MCF 10A (cell line): ENCODE results near the gene FBXL15. TPM values are rescaled to one million over a fixed set of nuclear protein-coding genes. Genes with fewer than 3 reads are reported as not detected.

Experiments
- BruUV-seq: library from RNA; stranded (reverse); fragments of 400-500 nt; replicated peaks from 2 replicates; lab custom pipeline; 2021; lab: Mats Ljungman, UMichigan
- CTCF ChIA-PET: fragments of 300-600 bp; sonication (Branson Sonifier 250); formaldehyde crosslinking; extraction: SDS; loops from one replicate; lab custom pipeline; 2021; ENCODE audit warnings: antibody characterized with exemption, inconsistent platforms; lab: Yijun Ruan, JAX
- POLR2A ChIA-PET: fragments of 300-600, 350-650 bp; sonication (Branson Sonifier 250); formaldehyde crosslinking; extraction: SDS; loops from one replicate; lab custom pipeline; 2020; ENCODE audit warnings: antibody characterized with exemption, inconsistent platforms; lab: Yijun Ruan, JAX
- DNase-seq: peaks from one replicate; pipeline ENCODE4 v3.0.0-alpha.2; 2018; ENCODE audit not compliant: unreplicated experiment
- H3K27ac Mint-ChIP-seq: one replicate; pipeline ENCODE4 v1.8.0; 2022; ENCODE audit warnings: mild to moderate bottlenecking, low read depth, mixed read lengths; ENCODE audit not compliant: unreplicated experiment
- H3K27me3 Mint-ChIP-seq: one replicate; pipeline ENCODE4 v1.8.0; 2022; ENCODE audit warnings: mixed read lengths; ENCODE audit not compliant: insufficient read depth, unreplicated experiment
- H3K36me3 Mint-ChIP-seq: one replicate; pipeline ENCODE4 v1.8.0; 2022; ENCODE audit warnings: mild to moderate bottlenecking, moderate library complexity, mixed read lengths; ENCODE audit not compliant: insufficient read depth, unreplicated experiment
- H3K4me1 Mint-ChIP-seq: one replicate; pipeline ENCODE4 v1.8.0; 2022; ENCODE audit warnings: mixed read lengths; ENCODE audit not compliant: insufficient read depth, unreplicated experiment
- H3K4me3 Mint-ChIP-seq: one replicate; pipeline ENCODE4 v1.8.0; 2022; ENCODE audit warnings: mild to moderate bottlenecking, moderate library complexity, mixed read lengths; ENCODE audit not compliant: unreplicated experiment
- H3K9me3 Mint-ChIP-seq: one replicate; pipeline ENCODE4 v1.8.0; 2022; ENCODE audit warnings: mixed read lengths; ENCODE audit not compliant: unreplicated experiment
- CTCF ChIP-seq: fragments of 200-600 bp; IDR thresholded peaks from one replicate; pipeline ENCODE4 v1.8.0; 2022; ENCODE audit warnings: antibody characterized with exemption, mild to moderate bottlenecking; ENCODE audit not compliant: unreplicated experiment
- intact Hi-C: fragments of 100-400 bp; cut with micrococcal nuclease; formaldehyde crosslinking; loops from 2 replicates; pipeline ENCODE4 v1.14.1; 2022
- microRNA-seq: library from miRNA; unstranded; fragments of <30 nt; microRNA quantifications from one replicate; pipeline ENCODE4 v1.2.0, GENCODE V29; 2022
- total RNA-seq: library from RNA; stranded (reverse); gene quantifications from 2 replicates; pipeline ENCODE4 v1.2.3, GENCODE V29; 2022

Gene FBXL15
- total RNA-seq, 1 experiment from 2014 or later: 11.3 TPM

- BruUV-seq: no TSS peak
- intact Hi-C loops: no loop called here
- TF ChIP-seq CTCF: no peak
- H3K4me1 Mint-ChIP-seq: no peaks in the 10 kb centered on the region
- peaks cover 5% of the 10 kb centered on the region for H3K36me3 Mint-ChIP-seq
- no peaks in the 10 kb centered on the region for H3K27me3 Mint-ChIP-seq
- POLR2A ChIA-PET: no interaction called here
- peak overlapping the region; percentile 27 for H3K4me3 Mint-ChIP-seq
- no peaks in the 10 kb centered on the region for H3K9me3 Mint-ChIP-seq
- H3K27ac Mint-ChIP-seq: no peak overlapping the region
- CTCF ChIA-PET: interaction anchor here (0.7 to 3.0 kb wide), 2 partner anchors 11 to 419 kb away, joined by 5 to 28 read pairs; no protein-coding TSS in a partner anchor
- no peak for DNase-seq
Observed at GRCh38 chr10:102467971-102468438, 47.4 kb downstream of the FBXL15 start.

GRCh38 chr10:102468683-102469082 lies 48.0 kb downstream of the FBXL15 start:
- H3K4me3 Mint-ChIP-seq: no peak overlapping the region
- no TSS peak for BruUV-seq
- H3K27me3 Mint-ChIP-seq: no peaks in the 10 kb centered on the region
- no peak for TF ChIP-seq CTCF
- peaks cover 9% of the 10 kb centered on the region for H3K36me3 Mint-ChIP-seq
- no peak overlapping the region for H3K27ac Mint-ChIP-seq
- no peaks in the 10 kb centered on the region for H3K9me3 Mint-ChIP-seq
- POLR2A ChIA-PET: no interaction called here
- intact Hi-C loops: no loop called here
- no peak for DNase-seq
- no peaks in the 10 kb centered on the region for H3K4me1 Mint-ChIP-seq
- CTCF ChIA-PET: interaction anchor here (0.6 to 3.0 kb wide), 4 partner anchors 10 to 261 kb away, joined by 3 to 28 read pairs (median 4); no protein-coding TSS in a partner anchor

GRCh38 chr10:102470579-102471546 lies 50.2 kb downstream of the FBXL15 start:
- intact Hi-C loops: no loop called here
- Mint-ChIP-seq H3K27me3 (no peaks in the 10 kb centered on the region), H3K27ac (no peak overlapping the region), H3K36me3 (peaks cover 9% of the 10 kb centered on the region), H3K4me3 (no peak overlapping the region), H3K4me1 (no peaks in the 10 kb centered on the region), H3K9me3 (no peaks in the 10 kb centered on the region)
- no peak for DNase-seq
- CTCF ChIA-PET: interaction anchor here (0.6 to 1.5 kb wide), 4 partner anchors 9 to 882 kb away, joined by 3 to 4 read pairs (median 3); partner anchors contain the start of gene C10orf95
- POLR2A ChIA-PET: interaction anchor here (1.5 kb wide), 2 partner anchors 9 to 20 kb away, joined by 3 to 9 read pairs; partner anchors contain the start of gene C10orf95
- BruUV-seq: no TSS peak
- TF ChIP-seq CTCF: no peak

Small RNA genes lying within 50 kb of the gene (microRNA-seq; reads per million reads assigned to microRNA genes)
- gene MIR146B: 327 reads per million, percentile 80 among the genes with 10 or more reads in this experiment

Other genes with a start within 250 kb of the FBXL15 start
- not detected in 2 replicates for gene ELOVL3, start 194.5 kb upstream of the FBXL15 start, total RNA-seq
- gene PITX3, start 179.3 kb upstream of the FBXL15 start, total RNA-seq: not detected in 2 replicates
- gene GBF1, start 175.3 kb upstream of the FBXL15 start, total RNA-seq: 50.0 and 50.6 TPM in 2 replicates
- gene NFKB2, start 25.1 kb upstream of the FBXL15 start, total RNA-seq: 60.9 and 76.2 TPM in 2 replicates
- gene PSD, start 2.1 kb upstream of the FBXL15 start, total RNA-seq: 0.66 and 0.75 TPM in 2 replicates
- 55.0 and 64.5 TPM in 2 replicates for gene CUEDC2, start 11.7 kb downstream of the FBXL15 start, total RNA-seq
- 0.49 and 0.63 TPM in 2 replicates for gene C10orf95, start 30.7 kb downstream of the FBXL15 start, total RNA-seq
- gene ACTR1A, start 81.9 kb downstream of the FBXL15 start, total RNA-seq: 60.1 and 75.3 TPM in 2 replicates
- gene SUFU, start 83.1 kb downstream of the FBXL15 start, total RNA-seq: 6.3 TPM in 2 replicates
- 73.5 and 78.1 TPM in 2 replicates for gene TRIM8, start 223.6 kb downstream of the FBXL15 start, total RNA-seq